Activated gamma-delta T cell treated with anti-CD3 and anti-CD28 coated beads, Interleukin-2, amount 50 U/mL, for 16 hours (primary cell): ENCODE data around the gene STX8.
"Not testable (repeated sequence)": the region's sequence is repeated elsewhere in the genome, so short reads cannot be mapped to it uniquely, and the experiment has no call there.

Experiments
- DNase-seq: peaks from one replicate; pipeline ENCODE4 v3.0.0-alpha.2; 2020; ENCODE audit warnings: low read depth

Gene STX8

GRCh38 chr17:9575381-9576101 lies at the start of gene STX8:
Gene STX8 (minus strand): TSS chr17:9575820. CDS start chr17:9575808, 12 bp downstream.
- DNase-seq = peak; percentile 63

GRCh38 chr17:9622961-9623360 lies 47.3 kb upstream of the STX8 start:
- no peak for DNase-seq

GRCh38 chr17:9615486-9615885 lies 39.9 kb upstream of the STX8 start:
- DNase-seq = no peak

GRCh38 chr17:9612006-9612405 lies 36.4 kb upstream of the STX8 start:
- DNase-seq = no peak

GRCh38 chr17:9611557-9611956 lies 35.9 kb upstream of the STX8 start:
- no peak for DNase-seq

GRCh38 chr17:9607058-9607457 lies 31.4 kb upstream of the STX8 start:
- DNase-seq = not testable (repeated sequence)

GRCh38 chr17:9606453-9606852 lies 30.8 kb upstream of the STX8 start:
- no peak for DNase-seq

GRCh38 chr17:9604583-9604982 lies 29.0 kb upstream of the STX8 start:
- DNase-seq = not testable (repeated sequence)

- no peak for DNase-seq
Observed at GRCh38 chr17:9598661-9599060, 23.0 kb upstream of the STX8 start.

GRCh38 chr17:9597638-9598037 lies 22.0 kb upstream of the STX8 start:
- DNase-seq = not testable (repeated sequence)

- no peak for DNase-seq
Observed at GRCh38 chr17:9594065-9594464, 18.4 kb upstream of the STX8 start.

GRCh38 chr17:9587969-9588656 lies 12.5 kb upstream of the STX8 start:
- no peak for DNase-seq

GRCh38 chr17:9577373-9577709 lies 1.7 kb upstream of the STX8 start:
- DNase-seq = no peak

GRCh38 chr17:9576521-9577372 lies 1.1 kb upstream of the STX8 start, which contains the start of gene CFAP52:
Gene CFAP52 (plus strand): TSS chr17:9576642. CDS start chr17:9576696, 54 bp downstream.
- peak; percentile 58 for DNase-seq

GRCh38 chr17:9571201-9571600 lies 4.4 kb downstream of the STX8 start:
- no peak for DNase-seq

- DNase-seq = no peak
Observed at GRCh38 chr17:9568957-9569588, 6.5 kb downstream of the STX8 start.

GRCh38 chr17:9568004-9568403 lies 7.6 kb downstream of the STX8 start:
- no peak for DNase-seq

GRCh38 chr17:9566739-9567138 lies 8.9 kb downstream of the STX8 start:
- not testable (repeated sequence) for DNase-seq

- no peak for DNase-seq
Observed at GRCh38 chr17:9566067-9566466, 9.6 kb downstream of the STX8 start.

- no peak for DNase-seq
Observed at GRCh38 chr17:9564104-9564503, 11.5 kb downstream of the STX8 start.

GRCh38 chr17:9557857-9558256 lies 17.8 kb downstream of the STX8 start:
- DNase-seq = no peak

GRCh38 chr17:9557161-9557755 lies 18.4 kb downstream of the STX8 start:
- DNase-seq = no peak
